Stomach smooth muscle (tissue), 2 donors: ENCODE results near the gene CLDN19.

Experiments used
- H3K27ac ChIP-seq: one replicate; pipeline ENCODE4 v1.7.0; 2013; ENCODE audit warnings: mild to moderate bottlenecking, low read length, inconsistent platforms
- H3K27me3 ChIP-seq, 2 donors: one replicate each; pipeline ENCODE4 v1.7.0; 2013; ENCODE audit warnings: low read length in 2 of 2; ENCODE audit not compliant: insufficient read depth in 2 of 2, control insufficient read depth in 1 of 2
- H3K36me3 ChIP-seq, 2 donors: one replicate each; pipeline ENCODE4 v1.7.0; 2013; ENCODE audit warnings: low read length in 2 of 2; ENCODE audit not compliant: control insufficient read depth in 2 of 2, insufficient read depth in 2 of 2
- H3K4me1 ChIP-seq: one replicate; pipeline ENCODE4 v1.7.0; 2013; ENCODE audit warnings: low read length; ENCODE audit not compliant: control insufficient read depth, insufficient read depth
- H3K4me3 ChIP-seq, 2 donors: one replicate each; pipeline ENCODE4 v1.7.0; 2013; ENCODE audit warnings: low read length in 2 of 2
- H3K9ac ChIP-seq, 2 donors: one replicate each; pipeline ENCODE4 v1.7.0; 2013; ENCODE audit warnings: low read length in 2 of 2, mild to moderate bottlenecking in 1 of 2
- H3K9me3 ChIP-seq, 2 donors: one replicate each; pipeline ENCODE4 v1.7.0; 2013; ENCODE audit warnings: low read length in 2 of 2; ENCODE audit not compliant: control insufficient read depth in 2 of 2
- donor health status: healthy.
- donor health status: Pancreatic carcinoma.

The CLDN19 gene

GRCh38 chr1:42737986-42738677 is 1.9 kb downstream of the CLDN19 start:
- Histone ChIP-seq H3K27ac (no peak overlapping the region), H3K9ac (no peak overlapping the region), H3K36me3 (no peaks in the 10 kb centered on the region), H3K9me3 (no peaks in the 10 kb centered on the region), H3K27me3 (no peaks in the 10 kb centered on the region), H3K4me1 (no peaks in the 10 kb centered on the region), H3K4me3 (no peak overlapping the region)

GRCh38 chr1:42737257-42737656 is 2.8 kb downstream of the CLDN19 start:
- Histone ChIP-seq H3K27me3 (no peaks in the 10 kb centered on the region), H3K9me3 (no peaks in the 10 kb centered on the region), H3K4me3 (no peak overlapping the region), H3K9ac (no peak overlapping the region), H3K27ac (no peak overlapping the region), H3K4me1 (no peaks in the 10 kb centered on the region), H3K36me3 (no peaks in the 10 kb centered on the region)

GRCh38 chr1:42736571-42737200 is 3.4 kb downstream of the CLDN19 start:
- Histone ChIP-seq H3K27me3 (no peaks in the 10 kb centered on the region), H3K4me1 (no peaks in the 10 kb centered on the region), H3K9ac (no peak overlapping the region), H3K36me3 (no peaks in the 10 kb centered on the region), H3K4me3 (no peak overlapping the region), H3K27ac (no peak overlapping the region), H3K9me3 (no peaks in the 10 kb centered on the region)

GRCh38 chr1:42736152-42736551 is 3.9 kb downstream of the CLDN19 start:
- H3K4me3 ChIP-seq, result no peak overlapping the region

GRCh38 chr1:42735477-42736105 is 4.4 kb downstream of the CLDN19 start:
- Histone ChIP-seq H3K4me3 (no peak overlapping the region), H3K4me1 (no peaks in the 10 kb centered on the region), H3K27me3 (no peaks in the 10 kb centered on the region), H3K36me3 (no peaks in the 10 kb centered on the region), H3K9ac (no peak overlapping the region), H3K27ac (no peak overlapping the region), H3K9me3 (no peaks in the 10 kb centered on the region)

More at GRCh38 chr1:42736152-42736551, 3.9 kb downstream of the CLDN19 start:
- H3K9me3 ChIP-seq, result no peaks in the 10 kb centered on the region
- no peaks in the 10 kb centered on the region for H3K36me3 ChIP-seq
- no peak overlapping the region for H3K9ac ChIP-seq
- H3K4me1 ChIP-seq, result no peaks in the 10 kb centered on the region
- H3K27ac ChIP-seq, result no peak overlapping the region
- no peaks in the 10 kb centered on the region for H3K27me3 ChIP-seq

- no peaks in the 10 kb centered on the region for H3K4me1 ChIP-seq
- H3K27ac ChIP-seq, result no peak overlapping the region
- H3K36me3 ChIP-seq, result no peaks in the 10 kb centered on the region
- H3K9ac ChIP-seq, result no peak overlapping the region
- H3K4me3 ChIP-seq, result no peak overlapping the region
- no peaks in the 10 kb centered on the region for H3K9me3 ChIP-seq
- H3K27me3 ChIP-seq, result no peaks in the 10 kb centered on the region
These were observed 5.0 kb downstream of the CLDN19 start for GRCh38 chr1:42735056-42735455.

- no peak overlapping the region for H3K27ac ChIP-seq
- no peaks in the 10 kb centered on the region for H3K4me1 ChIP-seq
- no peak overlapping the region for H3K4me3 ChIP-seq
- H3K36me3 ChIP-seq, result no peaks in the 10 kb centered on the region
- no peak overlapping the region for H3K9ac ChIP-seq
- H3K9me3 ChIP-seq, result no peaks in the 10 kb centered on the region
- H3K27me3 ChIP-seq, result no peaks in the 10 kb centered on the region
These were observed 5.6 kb downstream of the CLDN19 start for GRCh38 chr1:42734201-42735035.

GRCh38 chr1:42733415-42734200 is 6.4 kb downstream of the CLDN19 start:
- no peaks in the 10 kb centered on the region for H3K36me3 ChIP-seq
- H3K9me3 ChIP-seq, result no peaks in the 10 kb centered on the region
- no peak overlapping the region for H3K27ac ChIP-seq
- no peaks in the 10 kb centered on the region for H3K4me1 ChIP-seq
- no peak overlapping the region for H3K4me3 ChIP-seq
- no peaks in the 10 kb centered on the region for H3K27me3 ChIP-seq
- no peak overlapping the region for H3K9ac ChIP-seq

- Histone ChIP-seq H3K9ac (no peak overlapping the region), H3K27me3 (no peaks in the 10 kb centered on the region), H3K27ac (no peak overlapping the region), H3K9me3 (no peaks in the 10 kb centered on the region), H3K4me3 (no peak overlapping the region), H3K4me1 (no peaks in the 10 kb centered on the region), H3K36me3 (no peaks in the 10 kb centered on the region)
These were observed 7.8 kb downstream of the CLDN19 start for GRCh38 chr1:42732126-42732680.

- Histone ChIP-seq H3K9me3 (no peaks in the 10 kb centered on the region), H3K4me3 (no peak overlapping the region), H3K9ac (no peak overlapping the region), H3K4me1 (no peaks in the 10 kb centered on the region), H3K27ac (no peak overlapping the region), H3K36me3 (no peaks in the 10 kb centered on the region), H3K27me3 (no peaks in the 10 kb centered on the region)
These were observed 8.5 kb downstream of the CLDN19 start for GRCh38 chr1:42731585-42731984.
